OCI-LY1 (cell line): ENCODE measurements around the gene SLC22A7.

ENCODE experiments used
- H2AFZ ChIP-seq: fragments of 200-600 bp; sonication (generic), shearing (Covaris generic); 2 replicates; pipeline ENCODE4 v1.6.0; 2014; ENCODE audit warnings: antibody characterized with exemption, mild to moderate bottlenecking, low read length
- H3F3A ChIP-seq: fragments of 200-600 bp; sonication (generic), shearing (Covaris generic); 2 replicates; pipeline ENCODE4 v1.6.0; 2014; ENCODE audit warnings: mild to moderate bottlenecking, antibody characterized with exemption, low read length, moderate library complexity; ENCODE audit not compliant: insufficient read depth
- H3K27ac ChIP-seq: fragments of 200-600 bp; sonication (generic); 2 replicates; pipeline ENCODE4 v1.5.1; 2014; ENCODE audit warnings: low read length, mixed run types, mild to moderate bottlenecking, low read depth; ENCODE audit not compliant: poor library complexity, severe bottlenecking
- H3K27me3 ChIP-seq: fragments of 200-600 bp; sonication (generic); 2 replicates; pipeline ENCODE4 v1.6.0; 2014; ENCODE audit warnings: antibody characterized with exemption, mild to moderate bottlenecking, low read length, moderate library complexity; ENCODE audit not compliant: insufficient read depth
- H3K36me3 ChIP-seq: fragments of 200-600 bp; sonication (generic); 2 replicates; pipeline ENCODE4 v1.6.1; 2014; ENCODE audit warnings: mild to moderate bottlenecking, antibody characterized with exemption, low read length, moderate library complexity, mixed read lengths; ENCODE audit not compliant: insufficient read depth
- H3K4me1 ChIP-seq: fragments of 200-600 bp; sonication (generic); 2 replicates; pipeline ENCODE4 v1.5.1; 2014; ENCODE audit warnings: mild to moderate bottlenecking, low read length, moderate library complexity; ENCODE audit not compliant: insufficient read depth, severe bottlenecking
- H3K4me2 ChIP-seq: fragments of 200-600 bp; sonication (generic), shearing (Covaris generic); 2 replicates; pipeline ENCODE4 v1.6.1; 2014; ENCODE audit warnings: low read length
- H3K4me3 ChIP-seq: fragments of 200-600 bp; sonication (generic); 2 replicates; pipeline ENCODE4 v1.5.1; 2014; ENCODE audit warnings: low read length, low read depth, mild to moderate bottlenecking, mixed read lengths; ENCODE audit not compliant: poor library complexity, severe bottlenecking
- H3K79me2 ChIP-seq: fragments of 200-600 bp; shearing (Covaris generic); 2 replicates; pipeline ENCODE4 v1.6.1; 2016; ENCODE audit warnings: mixed run types, low read length, mixed read lengths; ENCODE audit not compliant: insufficient read depth
- H3K9ac ChIP-seq: fragments of 200-600 bp; sonication (generic), shearing (Covaris generic); 2 replicates; pipeline ENCODE4 v1.6.1; 2014; ENCODE audit warnings: mild to moderate bottlenecking, low read length, mixed read lengths
- H3K9me2 ChIP-seq: fragments of 200-600 bp; sonication (generic), shearing (Covaris generic); 2 replicates; pipeline ENCODE4 v1.6.1; 2014; ENCODE audit warnings: low read depth, mild to moderate bottlenecking, low read length, mixed read lengths
- H3K9me3 ChIP-seq: fragments of 200-600 bp; shearing (Covaris generic); 2 replicates; pipeline ENCODE4 v1.6.1; 2014; ENCODE audit warnings: low read length, mixed read lengths
- H4K20me1 ChIP-seq: fragments of 200-600 bp; sonication (generic), shearing (Covaris generic); 2 replicates; pipeline ENCODE4 v1.6.0; 2016; ENCODE audit warnings: mild to moderate bottlenecking, low read length; ENCODE audit not compliant: insufficient read depth
- EZH2 ChIP-seq: fragments of 200-600 bp; sonication (generic), shearing (Covaris generic); IDR thresholded peaks from 2 replicates; pipeline ENCODE4 v1.8.0; 2017; ENCODE audit warnings: borderline replicate concordance, mixed run types, mild to moderate bottlenecking, antibody characterized with exemption, low read length, moderate library complexity, mixed read lengths
- TF ChIP-seq, protein P1 (sequence below): fragments of 200-600 bp; sonication (generic), shearing (Covaris generic); IDR thresholded peaks from 2 replicates; pipeline ENCODE4 v1.5.1; 2017; ENCODE audit warnings: mild to moderate bottlenecking, antibody characterized with exemption, low read length, moderate library complexity, mixed read lengths

The SLC22A7 gene

GRCh38 chr6:43273707-43274106 is 24.4 kb upstream of the SLC22A7 start:
- Histone ChIP-seq H3K9me3 (no peaks in the 10 kb centered on the region), H3K4me1 (peaks cover 26% of the 10 kb centered on the region), H3K27ac (no peak overlapping the region), H3K9ac (no peak overlapping the region), H2AFZ (no peak overlapping the region), H3K4me2 (no peak overlapping the region), H3F3A (no peaks in the 10 kb centered on the region), H3K27me3 (peaks cover 16% of the 10 kb centered on the region; the same call in 1 of the 2 replicates), H4K20me1 (no peaks in the 10 kb centered on the region), H3K79me2 (no peaks in the 10 kb centered on the region), H3K4me3 (no peak overlapping the region), H3K36me3 (no peaks in the 10 kb centered on the region), H3K9me2 (no peaks in the 10 kb centered on the region)
- TF ChIP-seq, protein P1, sequence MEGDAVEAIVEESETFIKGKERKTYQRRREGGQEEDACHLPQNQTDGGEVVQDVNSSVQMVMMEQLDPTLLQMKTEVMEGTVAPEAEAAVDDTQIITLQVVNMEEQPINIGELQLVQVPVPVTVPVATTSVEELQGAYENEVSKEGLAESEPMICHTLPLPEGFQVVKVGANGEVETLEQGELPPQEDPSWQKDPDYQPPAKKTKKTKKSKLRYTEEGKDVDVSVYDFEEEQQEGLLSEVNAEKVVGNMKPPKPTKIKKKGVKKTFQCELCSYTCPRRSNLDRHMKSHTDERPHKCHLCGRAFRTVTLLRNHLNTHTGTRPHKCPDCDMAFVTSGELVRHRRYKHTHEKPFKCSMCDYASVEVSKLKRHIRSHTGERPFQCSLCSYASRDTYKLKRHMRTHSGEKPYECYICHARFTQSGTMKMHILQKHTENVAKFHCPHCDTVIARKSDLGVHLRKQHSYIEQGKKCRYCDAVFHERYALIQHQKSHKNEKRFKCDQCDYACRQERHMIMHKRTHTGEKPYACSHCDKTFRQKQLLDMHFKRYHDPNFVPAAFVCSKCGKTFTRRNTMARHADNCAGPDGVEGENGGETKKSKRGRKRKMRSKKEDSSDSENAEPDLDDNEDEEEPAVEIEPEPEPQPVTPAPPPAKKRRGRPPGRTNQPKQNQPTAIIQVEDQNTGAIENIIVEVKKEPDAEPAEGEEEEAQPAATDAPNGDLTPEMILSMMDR = no peak
- TF ChIP-seq EZH2 = no peak

DNA sequence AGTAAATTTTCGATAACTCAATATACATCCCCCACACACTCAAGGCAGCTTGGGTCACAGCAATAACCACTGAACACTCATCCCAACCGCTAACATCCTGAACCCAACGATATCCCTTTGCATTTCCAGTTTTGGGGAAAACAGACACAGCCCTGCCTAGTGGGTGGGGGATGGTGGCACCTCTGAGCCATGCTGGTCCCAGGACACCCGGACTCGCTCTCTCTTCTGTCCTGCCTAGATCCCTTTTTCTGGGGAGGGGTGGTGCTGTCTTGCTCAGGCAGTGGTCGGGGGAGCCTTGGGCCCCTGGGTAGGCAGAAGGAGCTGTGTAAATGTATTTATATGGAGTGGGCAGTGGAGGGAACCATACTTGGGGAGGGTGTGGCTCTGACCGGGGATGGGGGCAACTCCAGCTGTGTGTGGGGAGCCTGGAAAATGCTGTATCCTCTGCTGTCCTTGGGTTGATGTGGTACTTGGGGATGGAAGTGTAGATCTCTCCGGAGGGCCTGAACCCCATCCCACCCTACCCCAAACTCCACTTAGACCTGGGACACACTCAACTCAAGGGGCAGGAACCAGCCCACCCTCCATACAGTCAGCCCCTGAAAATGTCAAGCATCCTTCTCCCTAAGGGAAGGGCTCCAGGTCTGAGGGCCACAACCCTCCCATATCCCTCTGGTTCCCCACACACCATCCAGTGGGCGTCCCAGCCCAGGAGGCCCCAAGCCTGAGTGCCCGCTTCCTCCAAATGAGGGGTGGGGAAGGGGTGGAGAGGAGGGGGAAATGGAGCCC is 23.7 kb upstream of the SLC22A7 start:
- Histone ChIP-seq H3K9me2 (no peaks in the 10 kb centered on the region), H3K27me3 (peaks cover 10% of the 10 kb centered on the region; the same call in 1 of the 2 replicates), H3K4me2 (no peak overlapping the region)

GRCh38 chr6:43274916-43275597 is 23.0 kb upstream of the SLC22A7 start:
- TF ChIP-seq, protein P1 = no peak
- TF ChIP-seq EZH2 = no peak
- Histone ChIP-seq H4K20me1 (no peaks in the 10 kb centered on the region), H3K4me2 (peak overlapping the region; percentile 23; the same call in 1 of the 2 replicates), H3K9me2 (no peaks in the 10 kb centered on the region), H2AFZ (no peak overlapping the region), H3K4me1 (peaks cover 15% of the 10 kb centered on the region), H3K27ac (no peak overlapping the region), H3K79me2 (no peaks in the 10 kb centered on the region), H3K9ac (no peak overlapping the region), H3K4me3 (no peak overlapping the region), H3K36me3 (no peaks in the 10 kb centered on the region), H3K9me3 (no peaks in the 10 kb centered on the region), H3F3A (no peaks in the 10 kb centered on the region), H3K27me3 (peaks cover 10% of the 10 kb centered on the region; the same call in 1 of the 2 replicates)

More for the DNA sequence above, 23.7 kb upstream of the SLC22A7 start:
- H3K36me3 ChIP-seq = no peaks in the 10 kb centered on the region
- TF ChIP-seq EZH2 = no peak
- TF ChIP-seq, protein P1 = no peak
- H3K9me3 ChIP-seq = no peaks in the 10 kb centered on the region
- H3K79me2 ChIP-seq = no peaks in the 10 kb centered on the region
- H3K4me1 ChIP-seq = peaks cover 22% of the 10 kb centered on the region
- no peak overlapping the region for H3K9ac ChIP-seq
- no peaks in the 10 kb centered on the region for H3F3A ChIP-seq
- no peak overlapping the region for H3K27ac ChIP-seq
- no peak overlapping the region for H3K4me3 ChIP-seq
- H2AFZ ChIP-seq = no peak overlapping the region
- no peaks in the 10 kb centered on the region for H4K20me1 ChIP-seq
